Measurements from ENCODE around the gene CHAT. TPM values are rescaled to one million over a fixed set of nuclear protein-coding genes. Genes with fewer than 3 reads are reported as not detected.

CHAT gene
- polyA plus RNA-seq, 1 donor from 2014 or later = not detected

DNA sequence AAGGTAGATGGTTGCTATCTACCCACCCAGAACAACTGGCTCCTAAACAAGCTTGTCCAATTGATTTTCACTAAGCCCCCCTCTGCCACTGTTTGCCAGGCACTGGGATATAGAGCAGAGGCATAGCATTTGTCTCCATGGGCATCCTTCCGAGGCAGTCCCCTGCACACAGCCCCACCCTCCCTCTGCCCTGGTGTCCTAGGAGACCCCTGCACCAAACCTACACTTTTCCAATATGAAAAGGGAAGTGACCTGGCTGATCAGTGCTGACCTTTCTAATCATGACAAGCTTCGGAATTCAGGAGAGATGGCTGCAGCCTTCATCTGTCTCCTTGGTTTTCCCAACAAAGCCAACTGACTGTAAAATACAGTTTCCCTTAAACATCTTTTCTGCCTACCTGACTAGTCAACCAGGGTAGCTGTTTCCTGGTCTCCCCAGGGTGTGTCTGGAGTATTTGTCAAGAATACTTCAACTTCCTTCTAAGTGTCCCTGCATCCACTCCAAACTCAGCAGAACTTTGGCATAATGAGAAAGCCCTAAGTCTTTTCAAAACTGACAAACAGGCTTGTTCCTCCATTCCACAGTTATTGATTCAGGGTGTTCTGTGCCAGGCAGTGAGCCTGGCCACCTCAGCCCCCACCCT lies 11.3 kb upstream of the CHAT start:
- Histone ChIP-seq H3F3A (ENCODE audit: insufficient read depth, low read length, poor library complexity, severe bottlenecking) (no peaks in the 10 kb centered on the region), H3K9me3 (ENCODE audit: low read length) (no peaks in the 10 kb centered on the region), H4K20me1 (ENCODE audit: insufficient read depth) (no peaks in the 10 kb centered on the region), H2AFZ (ENCODE audit: low read depth, low read length) (no peak overlapping the region), H3K36me3 (ENCODE audit: insufficient read depth, low read length) (no peaks in the 10 kb centered on the region), H3K27ac (ENCODE audit: low read length) (no peak overlapping the region), H3K9me2 (ENCODE audit: insufficient read depth, low read length) (no peaks in the 10 kb centered on the region), H3K27me3 (ENCODE audit: insufficient read depth, low read depth, low read length) (peaks cover 59% of the 10 kb centered on the region), H3K4me3 (ENCODE audit: low read length) (no peak overlapping the region), H3K79me2 (replicated peaks; ENCODE audit: insufficient read depth, low read length) (no peaks in the 10 kb centered on the region), H3K4me2 (ENCODE audit: low read length) (no peak overlapping the region), H3K9ac (ENCODE audit: low read length) (no peak overlapping the region)
- TF ChIP-seq, protein P1, sequence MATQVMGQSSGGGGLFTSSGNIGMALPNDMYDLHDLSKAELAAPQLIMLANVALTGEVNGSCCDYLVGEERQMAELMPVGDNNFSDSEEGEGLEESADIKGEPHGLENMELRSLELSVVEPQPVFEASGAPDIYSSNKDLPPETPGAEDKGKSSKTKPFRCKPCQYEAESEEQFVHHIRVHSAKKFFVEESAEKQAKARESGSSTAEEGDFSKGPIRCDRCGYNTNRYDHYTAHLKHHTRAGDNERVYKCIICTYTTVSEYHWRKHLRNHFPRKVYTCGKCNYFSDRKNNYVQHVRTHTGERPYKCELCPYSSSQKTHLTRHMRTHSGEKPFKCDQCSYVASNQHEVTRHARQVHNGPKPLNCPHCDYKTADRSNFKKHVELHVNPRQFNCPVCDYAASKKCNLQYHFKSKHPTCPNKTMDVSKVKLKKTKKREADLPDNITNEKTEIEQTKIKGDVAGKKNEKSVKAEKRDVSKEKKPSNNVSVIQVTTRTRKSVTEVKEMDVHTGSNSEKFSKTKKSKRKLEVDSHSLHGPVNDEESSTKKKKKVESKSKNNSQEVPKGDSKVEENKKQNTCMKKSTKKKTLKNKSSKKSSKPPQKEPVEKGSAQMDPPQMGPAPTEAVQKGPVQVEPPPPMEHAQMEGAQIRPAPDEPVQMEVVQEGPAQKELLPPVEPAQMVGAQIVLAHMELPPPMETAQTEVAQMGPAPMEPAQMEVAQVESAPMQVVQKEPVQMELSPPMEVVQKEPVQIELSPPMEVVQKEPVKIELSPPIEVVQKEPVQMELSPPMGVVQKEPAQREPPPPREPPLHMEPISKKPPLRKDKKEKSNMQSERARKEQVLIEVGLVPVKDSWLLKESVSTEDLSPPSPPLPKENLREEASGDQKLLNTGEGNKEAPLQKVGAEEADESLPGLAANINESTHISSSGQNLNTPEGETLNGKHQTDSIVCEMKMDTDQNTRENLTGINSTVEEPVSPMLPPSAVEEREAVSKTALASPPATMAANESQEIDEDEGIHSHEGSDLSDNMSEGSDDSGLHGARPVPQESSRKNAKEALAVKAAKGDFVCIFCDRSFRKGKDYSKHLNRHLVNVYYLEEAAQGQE (IDR thresholded peaks at IDR 0.05; ENCODE audit: borderline replicate concordance) = no peak
- no peak for TF ChIP-seq RAD21 (conservative IDR thresholded peaks at IDR 0.05)
- no peak for TF ChIP-seq TAF1 (IDR thresholded peaks at IDR 0.05; ENCODE audit: low read depth)
- no peak for TF ChIP-seq MXI1 (conservative IDR thresholded peaks at IDR 0.05; ENCODE audit: poor library complexity, severe bottlenecking)
- TF ChIP-seq, protein P2, sequence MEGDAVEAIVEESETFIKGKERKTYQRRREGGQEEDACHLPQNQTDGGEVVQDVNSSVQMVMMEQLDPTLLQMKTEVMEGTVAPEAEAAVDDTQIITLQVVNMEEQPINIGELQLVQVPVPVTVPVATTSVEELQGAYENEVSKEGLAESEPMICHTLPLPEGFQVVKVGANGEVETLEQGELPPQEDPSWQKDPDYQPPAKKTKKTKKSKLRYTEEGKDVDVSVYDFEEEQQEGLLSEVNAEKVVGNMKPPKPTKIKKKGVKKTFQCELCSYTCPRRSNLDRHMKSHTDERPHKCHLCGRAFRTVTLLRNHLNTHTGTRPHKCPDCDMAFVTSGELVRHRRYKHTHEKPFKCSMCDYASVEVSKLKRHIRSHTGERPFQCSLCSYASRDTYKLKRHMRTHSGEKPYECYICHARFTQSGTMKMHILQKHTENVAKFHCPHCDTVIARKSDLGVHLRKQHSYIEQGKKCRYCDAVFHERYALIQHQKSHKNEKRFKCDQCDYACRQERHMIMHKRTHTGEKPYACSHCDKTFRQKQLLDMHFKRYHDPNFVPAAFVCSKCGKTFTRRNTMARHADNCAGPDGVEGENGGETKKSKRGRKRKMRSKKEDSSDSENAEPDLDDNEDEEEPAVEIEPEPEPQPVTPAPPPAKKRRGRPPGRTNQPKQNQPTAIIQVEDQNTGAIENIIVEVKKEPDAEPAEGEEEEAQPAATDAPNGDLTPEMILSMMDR (IDR thresholded peaks at IDR 0.05; ENCODE audit: poor library complexity, severe bottlenecking) = no peak
- TF ChIP-seq SMC3 (conservative IDR thresholded peaks at IDR 0.05; ENCODE audit: poor library complexity) = no peak
- no peak for TF ChIP-seq POLR2AphosphoS5 (IDR thresholded peaks at IDR 0.05)
- no peak for TF ChIP-seq EP300 (conservative IDR thresholded peaks at IDR 0.05; ENCODE audit: poor library complexity, severe bottlenecking)
- TF ChIP-seq EZH2 (IDR thresholded peaks at IDR 0.05; ENCODE audit: borderline replicate concordance, insufficient read depth, low read length, poor library complexity, severe bottlenecking) = no peak

DNA sequence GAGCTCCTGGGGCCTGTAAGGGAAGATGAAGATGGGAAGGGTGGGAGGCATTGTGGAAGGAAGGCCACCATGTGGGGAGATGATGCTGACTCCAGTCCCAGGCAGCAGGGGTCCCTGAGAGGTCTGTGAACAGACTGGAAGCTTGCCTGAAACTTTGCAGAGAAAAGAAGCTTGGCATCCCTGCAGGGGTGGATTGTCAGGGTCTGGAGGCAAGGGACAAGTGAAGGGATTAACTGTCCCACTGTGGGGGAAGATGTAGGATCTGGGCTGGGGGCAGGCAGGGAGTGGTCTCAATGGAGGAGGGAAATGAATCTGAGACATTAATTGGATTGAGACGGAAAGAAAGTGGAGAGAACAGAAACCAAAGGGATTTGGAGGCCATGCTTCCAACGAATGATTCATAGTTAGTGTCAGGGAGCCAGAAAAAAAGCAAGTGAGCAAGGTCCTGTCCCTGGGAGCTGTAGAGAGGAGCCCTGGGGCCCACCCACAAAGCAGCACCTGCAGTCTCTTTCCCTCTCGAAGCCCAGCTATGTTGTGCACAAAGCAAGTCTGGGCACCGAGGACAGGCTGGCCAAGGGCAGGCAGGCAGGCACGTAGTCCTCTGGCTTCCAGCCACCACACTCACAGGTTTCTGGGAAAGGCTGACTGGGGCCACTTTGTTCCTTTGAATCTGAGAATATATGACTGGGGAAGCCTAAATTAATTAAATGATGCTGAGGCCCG lies 8.5 kb upstream of the CHAT start:
- no peak overlapping the region for H3K27ac ChIP-seq (ENCODE audit: low read length)
- no peaks in the 10 kb centered on the region for H3K9me2 ChIP-seq (ENCODE audit: insufficient read depth, low read length)
- H3K27me3 ChIP-seq (ENCODE audit: insufficient read depth, low read depth, low read length) = peaks cover 88% of the 10 kb centered on the region
- no peaks in the 10 kb centered on the region for H3K79me2 ChIP-seq (replicated peaks; ENCODE audit: insufficient read depth, low read length)
- no peaks in the 10 kb centered on the region for H3F3A ChIP-seq (ENCODE audit: insufficient read depth, low read length, poor library complexity, severe bottlenecking)
- H4K20me1 ChIP-seq (ENCODE audit: insufficient read depth) = no peaks in the 10 kb centered on the region
- H3K36me3 ChIP-seq (ENCODE audit: insufficient read depth, low read length) = no peaks in the 10 kb centered on the region
- no peak overlapping the region for H3K9ac ChIP-seq (ENCODE audit: low read length)
- no peak overlapping the region for H3K4me2 ChIP-seq (ENCODE audit: low read length)
- TF ChIP-seq, protein P1 (IDR thresholded peaks at IDR 0.05; ENCODE audit: borderline replicate concordance) = no peak
- TF ChIP-seq POLR2AphosphoS5 (IDR thresholded peaks at IDR 0.05) (no peak), EP300 (conservative IDR thresholded peaks at IDR 0.05; ENCODE audit: poor library complexity, severe bottlenecking) (no peak), RAD21 (conservative IDR thresholded peaks at IDR 0.05) (no peak), MXI1 (conservative IDR thresholded peaks at IDR 0.05; ENCODE audit: poor library complexity, severe bottlenecking) (no peak)
- TF ChIP-seq, protein P2 (IDR thresholded peaks at IDR 0.05; ENCODE audit: poor library complexity, severe bottlenecking) = no peak
- H3K9me3 ChIP-seq (ENCODE audit: low read length) = no peaks in the 10 kb centered on the region
- H3K4me3 ChIP-seq (ENCODE audit: low read length) = no peak overlapping the region
- H2AFZ ChIP-seq (ENCODE audit: low read depth, low read length) = no peak overlapping the region

Measured in neural cell (in vitro differentiated cells).